ENCODE measurements around the gene FAM234A. TPM values are rescaled to one million over a fixed set of nuclear protein-coding genes. Genes with fewer than 3 reads are reported as not detected.

Gene FAM234A
- total and polyA plus RNA-seq, 2 donors (not counting 3 experiments of a cell fraction or from before 2014, with no cell fraction given), result 70.4 to 89.4 TPM

GRCh38 chr16:259226-259625 lies 24.6 kb downstream of the FAM234A start:
- no peaks in the 10 kb centered on the region for H3K79me2 ChIP-seq (ENCODE audit: control insufficient read depth, insufficient read depth, low read length)
- H4K20me1 ChIP-seq (replicated peaks; ENCODE audit: control insufficient read depth, extremely low read depth, insufficient read depth, low read length), result no peaks in the 10 kb centered on the region
- no peaks in the 10 kb centered on the region for H3K9me1 ChIP-seq (replicated peaks; ENCODE audit: control insufficient read depth, extremely low read depth, insufficient read depth, low read length)
- no peak overlapping the region for H3K4me3 ChIP-seq (replicated peaks in 1 of 3; ENCODE audit: insufficient read depth in 1 of 3, low read depth in 1 of 3, low read length in 3 of 3)
- no peak overlapping the region for H2AFZ ChIP-seq (ENCODE audit: low read depth, low read length)
- POLR2A ChIA-PET, result no interaction called here
- FAIRE-seq (no peak), DNase-seq (ENCODE audit: low read depth, low spot score) (no peak)
- H3K27ac ChIP-seq (ENCODE audit: insufficient read depth, low read depth, low read length), result no peak overlapping the region
- TF ChIP-seq EZH2 (IDR thresholded peaks at IDR 0.05; ENCODE audit: borderline replicate concordance, low read depth, low read length, severe bottlenecking), result no peak
- no peak for TF ChIP-seq CTCF (IDR thresholded peaks at IDR 0.05; ENCODE audit: extremely low read depth in 1 of 2, insufficient read depth in 1 of 2, low read depth in 1 of 2, low read length in 2 of 2)
- no peak for TF ChIP-seq FOS (IDR thresholded peaks at IDR 0.05; ENCODE audit: borderline replicate concordance, insufficient read depth, low read length)
- no peak for TF ChIP-seq POLR2A (IDR thresholded peaks at IDR 0.05; ENCODE audit: low read depth, low read length)
- no peak for TF ChIP-seq POLR2AphosphoS5 (IDR thresholded peaks at IDR 0.05; ENCODE audit: insufficient read depth, low read depth, low read length)
- TF ChIP-seq MYC (IDR thresholded peaks at IDR 0.05; ENCODE audit: low read depth, low read length), result no peak
- TF ChIP-seq JUN (IDR thresholded peaks at IDR 0.05; ENCODE audit: borderline replicate concordance, insufficient read depth, insufficient read length, low read depth), result no peak
- TF ChIP-seq, protein P1, sequence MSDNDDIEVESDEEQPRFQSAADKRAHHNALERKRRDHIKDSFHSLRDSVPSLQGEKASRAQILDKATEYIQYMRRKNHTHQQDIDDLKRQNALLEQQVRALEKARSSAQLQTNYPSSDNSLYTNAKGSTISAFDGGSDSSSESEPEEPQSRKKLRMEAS (IDR thresholded peaks at IDR 0.05; ENCODE audit: insufficient read depth, insufficient read length), result no peak
- TF ChIP-seq GATA2 (IDR thresholded peaks at IDR 0.05; ENCODE audit: insufficient read depth, insufficient read length, low read depth, low read length), result no peak
- H3K27me3 ChIP-seq (ENCODE audit: control insufficient read depth in 2 of 2, insufficient read depth in 2 of 2, low read length in 2 of 2), result no peaks in the 10 kb centered on the region
- no TSS peak for BruUV-seq (replicated peaks)
- H3K4me2 ChIP-seq (ENCODE audit: insufficient read depth, low read length), result no peak overlapping the region
- no peaks in the 10 kb centered on the region for H3K4me1 ChIP-seq (ENCODE audit: control insufficient read depth, extremely low read depth, insufficient read depth, low read length)
- H3K9me3 ChIP-seq (replicated peaks; ENCODE audit: control insufficient read depth, insufficient read depth, low read length), result no peaks in the 10 kb centered on the region
- no peak overlapping the region for H3K9ac ChIP-seq (replicated peaks; ENCODE audit: extremely low read depth, insufficient read depth, low read length)
- intact Hi-C loops (cut with micrococcal nuclease), result no loop called here
- CTCF ChIA-PET, result no interaction called here
- dilution Hi-C loops (cut with MboI; ENCODE audit: extremely low pct_ligation_motif_present, low sequenced_read_pairs), result no loop called here
- peaks cover 0 to 16% of the 10 kb centered on the region in 2 experiments for H3K36me3 ChIP-seq (ENCODE audit: control insufficient read depth in 2 of 2, extremely low read depth in 1 of 2, insufficient read depth in 2 of 2, low read length in 2 of 2)

Data from endothelial cell of umbilical vein (primary cell).